ENCODE measurements around the gene RAP1GAP. TPM values are rescaled to one million over a fixed set of nuclear protein-coding genes. Genes with fewer than 3 reads are reported as not detected.

The RAP1GAP gene
- total RNA-seq, 2 experiments from 2014 or later, result 0.20 to 0.44 TPM

GRCh38 chr1:21687081-21687529 is 17.9 kb upstream of the RAP1GAP start:
- H3K4me1 ChIP-seq (ENCODE audit: insufficient read depth, low read length), result no peaks in the 10 kb centered on the region
- ChIA-PET CTCF (no interaction called here), POLR2A (no interaction called here)
- H3K36me3 Mint-ChIP-seq (ENCODE audit: low read depth), result peaks cover 84% of the 10 kb centered on the region
- H3K9me3 ChIP-seq (ENCODE audit: control insufficient read depth in 1 of 2, insufficient read depth in 1 of 2, low read length in 2 of 2), result no peaks in the 10 kb centered on the region
- no peak overlapping the region for H3K27ac Mint-ChIP-seq
- H3K4me1 Mint-ChIP-seq (ENCODE audit: low read depth), result no peaks in the 10 kb centered on the region
- no peak for TF ChIP-seq CTCF (IDR thresholded peaks at IDR 0.05)
- no peak overlapping the region for H3K27ac ChIP-seq (ENCODE audit: low read depth in 1 of 2, low read length in 2 of 2)
- H3K9me3 Mint-ChIP-seq, result no peaks in the 10 kb centered on the region
- no peaks in the 10 kb centered on the region for H3K27me3 ChIP-seq (ENCODE audit: control insufficient read depth in 1 of 2, insufficient read depth in 2 of 2, low read length in 2 of 2)
- ATAC-seq (ENCODE audit: poor library complexity) (no peak), DNase-seq (no peak)
- peaks cover 77% of the 10 kb centered on the region for H3K36me3 ChIP-seq (ENCODE audit: insufficient read depth, low read length)
- no peak overlapping the region for H3K4me3 Mint-ChIP-seq
- intact Hi-C loops (cut with DNase I, micrococcal nuclease), result no loop called here
- no peak overlapping the region for H3K4me3 ChIP-seq (ENCODE audit: low read length)
- H3K27me3 Mint-ChIP-seq, result no peaks in the 10 kb centered on the region

GRCh38 chr1:21685946-21686678 is 17.0 kb upstream of the RAP1GAP start:
- no peaks in the 10 kb centered on the region for H3K4me1 Mint-ChIP-seq (ENCODE audit: low read depth)
- no peak for DNase-seq
- no peak overlapping the region for H3K27ac Mint-ChIP-seq
- no peak for TF ChIP-seq CTCF (IDR thresholded peaks at IDR 0.05)
- peaks cover 85% of the 10 kb centered on the region for H3K36me3 Mint-ChIP-seq (ENCODE audit: low read depth)
- intact Hi-C loops (cut with DNase I, micrococcal nuclease), result no loop called here
- no peaks in the 10 kb centered on the region for H3K27me3 Mint-ChIP-seq
- Histone ChIP-seq H3K4me1 (ENCODE audit: insufficient read depth, low read length) (no peaks in the 10 kb centered on the region), H3K27ac (ENCODE audit: low read depth in 1 of 2, low read length in 2 of 2) (no peak overlapping the region), H3K4me3 (ENCODE audit: low read length) (no peak overlapping the region), H3K36me3 (ENCODE audit: insufficient read depth, low read length) (peaks cover 75% of the 10 kb centered on the region), H3K27me3 (ENCODE audit: control insufficient read depth in 1 of 2, insufficient read depth in 2 of 2, low read length in 2 of 2) (no peaks in the 10 kb centered on the region), H3K9me3 (ENCODE audit: control insufficient read depth in 1 of 2, insufficient read depth in 1 of 2, low read length in 2 of 2) (no peaks in the 10 kb centered on the region)
- no peak overlapping the region for H3K4me3 Mint-ChIP-seq
- no peak for ATAC-seq (ENCODE audit: poor library complexity)
- ChIA-PET POLR2A (no interaction called here), CTCF (no interaction called here)
- H3K9me3 Mint-ChIP-seq, result no peaks in the 10 kb centered on the region

GRCh38 chr1:21681426-21681825 is 12.3 kb upstream of the RAP1GAP start:
- Histone ChIP-seq H3K9me3 (ENCODE audit: control insufficient read depth in 1 of 2, insufficient read depth in 1 of 2, low read length in 2 of 2) (no peaks in the 10 kb centered on the region), H3K4me1 (ENCODE audit: insufficient read depth, low read length) (no peaks in the 10 kb centered on the region), H3K4me3 (ENCODE audit: low read length) (no peak overlapping the region), H3K27ac (ENCODE audit: low read depth in 1 of 2, low read length in 2 of 2) (no peak overlapping the region), H3K27me3 (ENCODE audit: control insufficient read depth in 1 of 2, insufficient read depth in 2 of 2, low read length in 2 of 2) (no peaks in the 10 kb centered on the region), H3K36me3 (ENCODE audit: insufficient read depth, low read length) (peaks cover 48% of the 10 kb centered on the region)
- Mint-ChIP-seq H3K9me3 (no peaks in the 10 kb centered on the region), H3K27me3 (no peaks in the 10 kb centered on the region), H3K4me1 (ENCODE audit: low read depth) (no peaks in the 10 kb centered on the region), H3K27ac (no peak overlapping the region), H3K36me3 (ENCODE audit: low read depth) (peaks cover 79% of the 10 kb centered on the region), H3K4me3 (no peak overlapping the region)
- ATAC-seq (ENCODE audit: poor library complexity) (no peak), DNase-seq (no peak)
- ChIA-PET POLR2A (no interaction called here), CTCF (interaction anchor here (0.6 kb wide), 1 partner anchor 753 kb away, joined by 4 read pairs; no protein-coding TSS in a partner anchor)
- intact Hi-C loops (cut with DNase I, micrococcal nuclease), result no loop called here
- TF ChIP-seq CTCF (IDR thresholded peaks at IDR 0.05), result no peak

All from CD4-positive, alpha-beta T cell (primary cell).